HepG2 (cell line): Measurements from ENCODE around the gene DCPS. TPM values are rescaled to one million over a fixed set of nuclear protein-coding genes. Genes with fewer than 3 reads are reported as not detected.

ENCODE experiments used
- ATAC-seq: fragments of 200-7000 bp; cut with Tn5 transposase; 3 replicates; pipeline ENCODE4 v1.9.1; 2020; ENCODE audit warnings: mild to moderate bottlenecking, moderate library complexity
- BruUV-seq: library from RNA; stranded (reverse); fragments of 400-500 nt; replicated peaks from 2 replicates; lab custom pipeline; 2021; lab: Mats Ljungman, UMichigan
- CTCF ChIA-PET: fragments of 300-600 bp; formaldehyde crosslinking; extraction: SDS; loops from one replicate; lab custom pipeline; 2021; ENCODE audit warnings: low total read pairs, inconsistent platforms, low intra/inter-chr PET ratio; lab: Yijun Ruan, JAX
- POLR2A ChIA-PET: fragments of 350-600 bp; sonication (Branson Sonifier 250); formaldehyde crosslinking; loops from one replicate; lab custom pipeline; 2020; ENCODE audit warnings: antibody characterized with exemption, inconsistent platforms; lab: Yijun Ruan, JAX
- DNase-seq: peaks from one replicate; pipeline ENCODE4 v3.0.0-alpha.2; 2015; ENCODE audit warnings: low spot score
- FAIRE-seq: peaks from 3 replicates; lab custom pipeline; 2011; peaks lifted over from hg19 to GRCh38; lab: Jason Lieb, UNC
- H2AFZ ChIP-seq: one replicate; pipeline ENCODE4 v1.6.1; 2011; ENCODE audit warnings: low read length, inconsistent platforms
- H3K27ac ChIP-seq: fragments of 300-600 bp; 3 replicates; pipeline ENCODE4 v1.8.0; 2011; ENCODE audit warnings: mixed run types, mild to moderate bottlenecking, mixed read lengths, low read length, inconsistent platforms; ENCODE audit not compliant: insufficient read depth; ENCODE audit errors: extremely low read length
- H3K27me3 ChIP-seq, 2 experiments: fragments of 200-600 bp in 1 of 2; 2 replicates in 1 of 2; 3 replicates in 1 of 2; pipeline versions ENCODE4 v1.6.0 to v1.8.0; 2011; ENCODE audit warnings: low read length in 2 of 2, mild to moderate bottlenecking in 2 of 2, moderate library complexity in 2 of 2, inconsistent platforms in 1 of 2; ENCODE audit not compliant: insufficient read depth in 2 of 2, control insufficient read depth in 1 of 2
- H3K36me3 ChIP-seq, 2 experiments: fragments of 200-600 bp in 1 of 2; replicated peaks in 1 of 2; 2 replicates in 1 of 2; 3 replicates in 1 of 2; pipeline versions ENCODE4 v1.5.1 to v1.8.0; 2011; ENCODE audit warnings: low read length in 2 of 2, inconsistent platforms in 1 of 2; ENCODE audit not compliant: insufficient read depth in 2 of 2, control insufficient read depth in 1 of 2
- H3K4me1 ChIP-seq: 2 replicates; pipeline ENCODE4 v1.5.1; 2012; ENCODE audit warnings: low read length, inconsistent platforms; ENCODE audit not compliant: insufficient read depth
- H3K4me2 ChIP-seq: 2 replicates; pipeline ENCODE4 v1.6.0; 2011; ENCODE audit warnings: low read depth, low read length, inconsistent platforms
- H3K4me3 ChIP-seq, 3 experiments: fragments of 200-600 bp in 1 of 3; sonication (generic), shearing (Covaris generic) in 1 of 3; replicated peaks in 1 of 3; 2 replicates each; pipeline ENCODE4 v1.5.1; 2011 to 2016; ENCODE audit warnings: low read length in 3 of 3, inconsistent platforms in 2 of 3, low read depth in 2 of 3, mild to moderate bottlenecking in 2 of 3, control low read depth in 1 of 3, mixed read lengths in 1 of 3; ENCODE audit not compliant: insufficient read depth in 1 of 3
- H3K79me2 ChIP-seq: one replicate; pipeline ENCODE4 v1.6.1; 2011; ENCODE audit warnings: low read length, inconsistent platforms; ENCODE audit not compliant: insufficient read depth
- H3K9ac ChIP-seq: 2 replicates; pipeline ENCODE4 v1.6.0; 2011; ENCODE audit warnings: mild to moderate bottlenecking, low read depth, low read length, inconsistent platforms; ENCODE audit not compliant: insufficient read depth
- H3K9me3 ChIP-seq: 2 replicates; pipeline ENCODE4 v1.5.1; 2012; ENCODE audit warnings: mild to moderate bottlenecking, low read length
- H4K20me1 ChIP-seq: 2 replicates; pipeline ENCODE4 v1.6.0; 2011; ENCODE audit warnings: inconsistent platforms, mild to moderate bottlenecking, low read length, moderate library complexity; ENCODE audit not compliant: insufficient read depth
- HNRNPK ChIP-seq: fragments of 200-400 bp; formaldehyde crosslinking; IDR thresholded peaks from 2 replicates; pipeline ENCODE4 v1.6.1; 2018; ENCODE audit warnings: low read length, low read depth, moderate library complexity, mild to moderate bottlenecking; ENCODE audit not compliant: poor library complexity, severe bottlenecking
- KLF13 ChIP-seq: sonication (generic); formaldehyde crosslinking; IDR thresholded peaks from 2 replicates; pipeline ENCODE4 v1.4.0; 2020; ENCODE audit warnings: mild to moderate bottlenecking, missing genetic modification reagents
- NFE2 ChIP-seq: sonication (generic); formaldehyde crosslinking; IDR thresholded peaks from 2 replicates; pipeline ENCODE4 v1.4.0; 2020; ENCODE audit warnings: missing genetic modification reagents
- NFYB ChIP-seq: sonication (generic); formaldehyde crosslinking; IDR thresholded peaks from 2 replicates; pipeline ENCODE4 v1.4.0; 2020; ENCODE audit warnings: missing genetic modification reagents
- RAD21 ChIP-seq: fragments of 450-650 bp; formaldehyde crosslinking; IDR thresholded peaks from 2 replicates; pipeline ENCODE4 v1.5.0; 2020; ENCODE audit warnings: mild to moderate bottlenecking
- RFX5 ChIP-seq: IDR thresholded peaks from 2 replicates; pipeline ENCODE4 v1.6.1; 2011; ENCODE audit warnings: low read depth, low read length, improper control_type of control experiment
- RORA ChIP-seq: sonication (generic); formaldehyde crosslinking; IDR thresholded peaks from 2 replicates; pipeline ENCODE4 v1.5.0; 2020; ENCODE audit warnings: mild to moderate bottlenecking, missing genetic modification reagents, moderate library complexity
- SIN3B ChIP-seq: fragments of 150-350 bp; IDR thresholded peaks from 2 replicates; pipeline ENCODE4 v1.6.1; 2014; ENCODE audit warnings: low read length
- SPEN ChIP-seq: sonication (generic); formaldehyde crosslinking; IDR thresholded peaks from 2 replicates; pipeline ENCODE4 v1.5.1; 2020; ENCODE audit warnings: low read depth, mild to moderate bottlenecking, missing genetic modification reagents
- YEATS2 ChIP-seq: sonication (generic); formaldehyde crosslinking; IDR thresholded peaks from 2 replicates; pipeline ENCODE4 v1.4.0; 2020; ENCODE audit warnings: missing genetic modification reagents, borderline replicate concordance
- ZNF251 ChIP-seq: sonication (generic); formaldehyde crosslinking; IDR thresholded peaks from 2 replicates; pipeline ENCODE4 v1.9.0; 2021; ENCODE audit warnings: mild to moderate bottlenecking, missing genetic modification reagents
- ZNF30 ChIP-seq: sonication (generic); formaldehyde crosslinking; IDR thresholded peaks from 2 replicates; pipeline ENCODE4 v1.5.0; 2020; ENCODE audit warnings: mild to moderate bottlenecking, missing genetic modification reagents
- ZNF629 ChIP-seq: sonication (generic); formaldehyde crosslinking; conservative IDR thresholded peaks from 2 replicates; pipeline ENCODE4 v1.5.0; 2020; ENCODE audit warnings: missing genetic modification reagents
- ZNF839 ChIP-seq: sonication (generic); formaldehyde crosslinking; IDR thresholded peaks from 2 replicates; pipeline ENCODE4 v1.4.0; 2020; ENCODE audit warnings: missing genetic modification reagents, mild to moderate bottlenecking, borderline replicate concordance
- WGBS: methylation state at CpG from one replicate; pipeline ENCODE4 v1.1.6; 2017; ENCODE audit warnings: low lambda C conversion rate; 5-methylcytosine and 5-hydroxymethylcytosine counted together
- in situ Hi-C: cut with HindIII; loops from 2 replicates; pipeline ENCODE4 v1.10.0; 2017; ENCODE audit warnings: low pct_unique_long_range_greater_than_20kb; ENCODE audit not compliant: extremely low pct_ligation_motif_present
- intact Hi-C: fragments of 100-400 bp; cut with micrococcal nuclease; formaldehyde crosslinking; loops from one replicate; pipeline ENCODE4 v1.10.0; 2022; ENCODE audit not compliant: unreplicated experiment
- polyA plus RNA-seq, 8 experiments: library from polyadenylated mRNA; depleted of rRNA in 3 of 8; stranded (reverse) in 7 of 8; unstranded in 1 of 8; fragments of >200 nt; fragmentation: Illumina TruSeq in 4 of 8; extraction: Trizol in 4 of 8; gene quantifications; 2 replicates each; pipeline versions ENCODE4 v1.2.1 to v1.2.3, GENCODE V29; 2011 to 2016; ENCODE audit warnings: low read depth in 4 of 8, missing spikeins in 1 of 8, mixed read lengths in 1 of 8; ENCODE audit not compliant: insufficient read depth in 1 of 8
- total RNA-seq, 5 experiments: library from RNA; depleted of rRNA; stranded (reverse); fragments of >200 nt; fragmentation: Illumina TruSeq; extraction: Trizol; gene quantifications; 2 replicates each; pipeline ENCODE4 v1.2.3, GENCODE V29; 2016; ENCODE audit warnings: low read depth in 1 of 5
- TF ChIP-seq, protein P1 (sequence below): sonication (generic); formaldehyde crosslinking; IDR thresholded peaks from 2 replicates; pipeline ENCODE4 v1.4.0; 2020; ENCODE audit warnings: missing genetic modification reagents, borderline replicate concordance
- TF ChIP-seq, protein P2 (sequence below): sonication (generic); formaldehyde crosslinking; IDR thresholded peaks from 2 replicates; pipeline ENCODE4 v1.5.1; 2020; ENCODE audit warnings: missing genetic modification reagents, mild to moderate bottlenecking, borderline replicate concordance
- TF ChIP-seq, protein P3 (sequence below): IDR thresholded peaks from 2 replicates; pipeline ENCODE4 v1.4.0; 2020; ENCODE audit warnings: mild to moderate bottlenecking, missing genetic modification reagents
- TF ChIP-seq, protein P4 (sequence below): sonication (generic); formaldehyde crosslinking; conservative IDR thresholded peaks from 2 replicates; pipeline ENCODE4 v1.4.0; 2020; ENCODE audit warnings: missing genetic modification reagents

The DCPS gene
- total and polyA plus RNA-seq, 2 of the 13 experiments (the other 11 are each of a cell fraction or from before 2014, with no cell fraction given): 21.9 to 22.5 TPM

DNA sequence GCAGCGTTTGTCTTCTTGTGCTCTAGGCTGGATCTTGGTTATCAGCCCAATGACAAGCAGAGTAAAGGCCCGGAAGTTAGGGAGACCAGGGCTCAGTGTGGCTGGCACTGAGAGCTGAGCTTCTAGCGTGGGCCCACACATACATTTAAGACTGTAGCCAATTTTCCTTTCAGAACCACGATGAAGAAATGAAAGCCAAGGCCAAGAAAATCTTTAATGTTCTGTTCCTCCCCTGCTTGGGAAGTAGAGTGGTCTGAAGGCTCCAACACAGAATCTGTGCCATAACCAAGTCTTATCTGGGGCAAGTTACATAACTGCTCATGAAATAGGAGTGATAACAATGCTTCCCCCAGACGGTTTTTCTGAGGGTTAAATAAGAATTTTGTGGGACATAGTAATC lies 47.0 kb downstream of the DCPS start:
- Histone ChIP-seq H3K79me2 (peaks cover 3% of the 10 kb centered on the region), H2AFZ (no peak overlapping the region), H3K4me3 (no peak overlapping the region), H4K20me1 (no peaks in the 10 kb centered on the region), H3K4me1 (peaks cover 32% of the 10 kb centered on the region), H3K27ac (no peak overlapping the region), H3K27me3 (no peaks in the 10 kb centered on the region; a peak in 1 of 5 replicates), H3K36me3 (no peaks in the 10 kb centered on the region), H3K9me3 (no peaks in the 10 kb centered on the region), H3K9ac (no peak overlapping the region), H3K4me2 (no peak overlapping the region)
- 90% methylated on average over 5 of the region's 5 CpGs for whole genome bisulfite sequencing
- no TSS peak for BruUV-seq
- ATAC-seq: no peak
- ChIA-PET POLR2A (no interaction called here), CTCF (no interaction called here)
- no peak for FAIRE-seq
- DNase-seq: no peak
- in situ Hi-C loops (no loop called here), intact Hi-C loops (no loop called here)
- TF ChIP-seq NFYB (CRISPR knock-in tag) (no peak), ZNF251 (CRISPR knock-in tag) (no peak), ZNF839 (CRISPR knock-in tag) (no peak), YEATS2 (CRISPR knock-in tag) (no peak), RAD21 (no peak), RORA (CRISPR knock-in tag) (no peak), SPEN (CRISPR knock-in tag) (no peak), RFX5 (no peak), ZNF629 (CRISPR knock-in tag) (no peak), KLF13 (CRISPR knock-in tag) (no peak), ZNF30 (no peak), NFE2 (CRISPR knock-in tag) (no peak), HNRNPK (no peak), SIN3B (no peak)
- TF ChIP-seq, protein P1, sequence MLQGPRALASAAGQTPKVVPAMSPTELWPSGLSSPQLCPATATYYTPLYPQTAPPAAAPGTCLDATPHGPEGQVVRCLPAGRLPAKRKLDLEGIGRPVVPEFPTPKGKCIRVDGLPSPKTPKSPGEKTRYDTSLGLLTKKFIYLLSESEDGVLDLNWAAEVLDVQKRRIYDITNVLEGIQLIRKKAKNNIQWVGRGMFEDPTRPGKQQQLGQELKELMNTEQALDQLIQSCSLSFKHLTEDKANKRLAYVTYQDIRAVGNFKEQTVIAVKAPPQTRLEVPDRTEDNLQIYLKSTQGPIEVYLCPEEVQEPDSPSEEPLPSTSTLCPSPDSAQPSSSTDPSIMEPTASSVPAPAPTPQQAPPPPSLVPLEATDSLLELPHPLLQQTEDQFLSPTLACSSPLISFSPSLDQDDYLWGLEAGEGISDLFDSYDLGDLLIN (CRISPR knock-in tag): no peak
- TF ChIP-seq, protein P2, sequence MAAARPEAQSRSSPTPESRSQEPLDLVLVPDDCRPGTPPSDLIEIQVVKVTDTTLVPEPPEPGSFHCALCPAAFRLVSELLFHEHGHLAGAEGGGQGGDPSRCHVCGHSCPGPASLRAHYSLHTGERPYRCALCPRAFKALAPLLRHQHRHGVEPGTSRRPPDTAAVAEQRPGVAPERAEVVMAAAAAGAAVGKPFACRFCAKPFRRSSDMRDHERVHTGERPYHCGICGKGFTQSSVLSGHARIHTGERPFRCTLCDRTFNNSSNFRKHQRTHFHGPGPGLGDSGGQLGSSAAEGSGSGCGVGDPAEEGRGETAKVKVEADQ: no peak
- TF ChIP-seq, protein P3, sequence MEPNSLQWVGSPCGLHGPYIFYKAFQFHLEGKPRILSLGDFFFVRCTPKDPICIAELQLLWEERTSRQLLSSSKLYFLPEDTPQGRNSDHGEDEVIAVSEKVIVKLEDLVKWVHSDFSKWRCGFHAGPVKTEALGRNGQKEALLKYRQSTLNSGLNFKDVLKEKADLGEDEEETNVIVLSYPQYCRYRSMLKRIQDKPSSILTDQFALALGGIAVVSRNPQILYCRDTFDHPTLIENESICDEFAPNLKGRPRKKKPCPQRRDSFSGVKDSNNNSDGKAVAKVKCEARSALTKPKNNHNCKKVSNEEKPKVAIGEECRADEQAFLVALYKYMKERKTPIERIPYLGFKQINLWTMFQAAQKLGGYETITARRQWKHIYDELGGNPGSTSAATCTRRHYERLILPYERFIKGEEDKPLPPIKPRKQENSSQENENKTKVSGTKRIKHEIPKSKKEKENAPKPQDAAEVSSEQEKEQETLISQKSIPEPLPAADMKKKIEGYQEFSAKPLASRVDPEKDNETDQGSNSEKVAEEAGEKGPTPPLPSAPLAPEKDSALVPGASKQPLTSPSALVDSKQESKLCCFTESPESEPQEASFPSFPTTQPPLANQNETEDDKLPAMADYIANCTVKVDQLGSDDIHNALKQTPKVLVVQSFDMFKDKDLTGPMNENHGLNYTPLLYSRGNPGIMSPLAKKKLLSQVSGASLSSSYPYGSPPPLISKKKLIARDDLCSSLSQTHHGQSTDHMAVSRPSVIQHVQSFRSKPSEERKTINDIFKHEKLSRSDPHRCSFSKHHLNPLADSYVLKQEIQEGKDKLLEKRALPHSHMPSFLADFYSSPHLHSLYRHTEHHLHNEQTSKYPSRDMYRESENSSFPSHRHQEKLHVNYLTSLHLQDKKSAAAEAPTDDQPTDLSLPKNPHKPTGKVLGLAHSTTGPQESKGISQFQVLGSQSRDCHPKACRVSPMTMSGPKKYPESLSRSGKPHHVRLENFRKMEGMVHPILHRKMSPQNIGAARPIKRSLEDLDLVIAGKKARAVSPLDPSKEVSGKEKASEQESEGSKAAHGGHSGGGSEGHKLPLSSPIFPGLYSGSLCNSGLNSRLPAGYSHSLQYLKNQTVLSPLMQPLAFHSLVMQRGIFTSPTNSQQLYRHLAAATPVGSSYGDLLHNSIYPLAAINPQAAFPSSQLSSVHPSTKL (CRISPR knock-in tag): no peak
- TF ChIP-seq, protein P4, sequence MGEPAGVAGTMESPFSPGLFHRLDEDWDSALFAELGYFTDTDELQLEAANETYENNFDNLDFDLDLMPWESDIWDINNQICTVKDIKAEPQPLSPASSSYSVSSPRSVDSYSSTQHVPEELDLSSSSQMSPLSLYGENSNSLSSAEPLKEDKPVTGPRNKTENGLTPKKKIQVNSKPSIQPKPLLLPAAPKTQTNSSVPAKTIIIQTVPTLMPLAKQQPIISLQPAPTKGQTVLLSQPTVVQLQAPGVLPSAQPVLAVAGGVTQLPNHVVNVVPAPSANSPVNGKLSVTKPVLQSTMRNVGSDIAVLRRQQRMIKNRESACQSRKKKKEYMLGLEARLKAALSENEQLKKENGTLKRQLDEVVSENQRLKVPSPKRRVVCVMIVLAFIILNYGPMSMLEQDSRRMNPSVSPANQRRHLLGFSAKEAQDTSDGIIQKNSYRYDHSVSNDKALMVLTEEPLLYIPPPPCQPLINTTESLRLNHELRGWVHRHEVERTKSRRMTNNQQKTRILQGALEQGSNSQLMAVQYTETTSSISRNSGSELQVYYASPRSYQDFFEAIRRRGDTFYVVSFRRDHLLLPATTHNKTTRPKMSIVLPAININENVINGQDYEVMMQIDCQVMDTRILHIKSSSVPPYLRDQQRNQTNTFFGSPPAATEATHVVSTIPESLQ (CRISPR knock-in tag): no peak
